GM19468 (cell line): Measurements from ENCODE around the gene CARD19.

Source experiments
- ATAC-seq: cut with Tn5 transposase; IDR thresholded peaks from one replicate; pipeline ENCODE4 v1.9.1; 2021; ENCODE audit warnings: mild to moderate bottlenecking, moderate library complexity, moderate number of reproducible peaks; ENCODE audit not compliant: unreplicated experiment; ENCODE audit errors: extremely low read depth

CARD19 gene

DNA sequence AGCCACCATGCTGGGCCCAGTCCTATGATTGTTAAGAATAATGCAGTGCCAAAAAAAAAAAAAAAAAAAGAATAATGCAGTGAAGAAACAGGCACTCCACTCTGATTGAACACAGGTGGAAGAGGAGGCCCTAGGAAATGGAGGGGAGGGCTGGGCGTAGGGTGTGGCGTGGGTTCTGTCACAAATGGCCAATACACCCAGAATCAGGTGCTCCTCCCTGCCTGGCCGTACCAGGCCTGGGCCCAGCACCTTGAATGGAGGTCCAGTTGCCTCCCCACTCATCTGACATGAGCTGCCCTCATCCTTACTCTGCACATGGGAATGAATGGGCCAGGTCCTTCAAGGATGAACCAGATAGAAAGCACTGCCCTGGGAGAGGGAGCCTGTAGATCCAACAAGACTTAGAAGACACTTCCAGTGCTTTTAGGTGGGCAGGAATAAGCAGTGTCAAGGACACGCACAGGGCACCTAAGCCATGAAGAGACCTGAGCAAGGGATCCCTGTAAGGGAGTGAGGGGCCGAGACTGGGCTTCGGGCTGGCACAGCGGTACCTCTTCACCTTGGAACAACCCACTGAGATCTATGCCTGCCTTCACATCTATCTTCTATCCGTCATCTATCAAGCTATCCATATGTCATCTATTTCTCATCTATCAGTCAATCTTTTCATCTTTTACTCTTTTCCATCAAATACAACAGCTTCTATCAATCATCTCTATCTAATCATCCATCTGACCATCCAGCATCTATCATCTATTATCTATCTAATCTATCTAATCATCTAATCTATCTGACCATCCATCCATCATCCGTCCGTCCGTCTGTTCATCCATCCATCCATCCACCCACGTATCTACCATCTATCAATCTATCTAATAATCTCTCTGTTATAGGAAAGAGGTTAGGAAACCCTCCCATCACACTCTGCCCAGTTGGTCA lies 22.2 kb downstream of the CARD19 start:
- ATAC-seq: no peak

DNA sequence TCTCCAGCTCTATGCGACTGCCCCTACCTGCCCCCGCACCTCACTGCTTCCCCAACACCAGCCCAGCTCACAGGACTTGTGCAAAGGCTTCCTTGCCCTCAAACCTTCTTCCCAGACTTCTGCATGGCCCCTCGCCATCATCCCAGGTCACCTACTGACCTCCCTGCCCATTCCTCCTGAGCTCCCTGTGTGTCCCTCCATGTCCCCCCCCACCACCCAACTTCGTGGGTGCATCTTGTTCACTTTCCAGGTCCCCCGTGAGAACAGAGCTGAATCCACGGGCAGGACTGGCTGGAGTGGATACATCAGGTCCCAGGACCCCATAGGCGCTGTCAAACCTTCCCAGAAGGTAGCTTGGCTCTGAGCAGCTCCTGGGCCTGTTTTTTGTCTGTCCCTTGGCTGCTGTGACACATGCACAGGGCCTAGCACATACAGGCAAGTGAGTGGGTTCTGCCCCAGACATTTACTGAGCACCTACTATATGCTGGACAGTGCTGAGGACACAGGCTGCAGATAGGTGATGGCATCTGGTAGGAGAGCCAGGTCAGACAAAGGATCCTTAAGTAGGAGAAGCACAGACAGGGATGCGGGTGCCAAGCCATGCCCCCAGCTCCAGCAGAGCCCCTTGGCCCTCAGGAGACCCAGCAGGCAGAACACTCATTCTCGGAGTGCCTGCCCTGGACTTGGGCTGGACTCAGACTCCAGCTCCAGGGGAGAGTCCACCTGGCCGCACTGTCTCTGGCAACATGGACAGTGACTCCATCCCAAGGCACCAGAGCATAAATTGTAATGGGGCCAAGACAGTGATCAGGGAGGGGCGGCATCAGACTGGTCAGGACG lies 23.1 kb downstream of the CARD19 start:
- ATAC-seq: no peak

DNA sequence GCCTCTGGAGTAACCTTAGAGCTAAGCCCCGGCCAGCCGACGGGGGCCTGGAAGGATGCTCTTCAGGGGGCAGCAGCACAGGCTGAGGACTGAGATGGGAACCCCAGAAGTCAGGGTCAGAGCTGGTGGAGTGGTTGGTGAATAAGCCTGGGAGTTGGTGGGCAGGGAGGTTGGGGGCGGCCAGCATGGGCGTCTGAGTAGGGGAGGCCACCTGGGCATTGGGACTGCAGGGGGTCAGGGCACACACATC lies 23.6 kb downstream of the CARD19 start:
- no peak for ATAC-seq

DNA sequence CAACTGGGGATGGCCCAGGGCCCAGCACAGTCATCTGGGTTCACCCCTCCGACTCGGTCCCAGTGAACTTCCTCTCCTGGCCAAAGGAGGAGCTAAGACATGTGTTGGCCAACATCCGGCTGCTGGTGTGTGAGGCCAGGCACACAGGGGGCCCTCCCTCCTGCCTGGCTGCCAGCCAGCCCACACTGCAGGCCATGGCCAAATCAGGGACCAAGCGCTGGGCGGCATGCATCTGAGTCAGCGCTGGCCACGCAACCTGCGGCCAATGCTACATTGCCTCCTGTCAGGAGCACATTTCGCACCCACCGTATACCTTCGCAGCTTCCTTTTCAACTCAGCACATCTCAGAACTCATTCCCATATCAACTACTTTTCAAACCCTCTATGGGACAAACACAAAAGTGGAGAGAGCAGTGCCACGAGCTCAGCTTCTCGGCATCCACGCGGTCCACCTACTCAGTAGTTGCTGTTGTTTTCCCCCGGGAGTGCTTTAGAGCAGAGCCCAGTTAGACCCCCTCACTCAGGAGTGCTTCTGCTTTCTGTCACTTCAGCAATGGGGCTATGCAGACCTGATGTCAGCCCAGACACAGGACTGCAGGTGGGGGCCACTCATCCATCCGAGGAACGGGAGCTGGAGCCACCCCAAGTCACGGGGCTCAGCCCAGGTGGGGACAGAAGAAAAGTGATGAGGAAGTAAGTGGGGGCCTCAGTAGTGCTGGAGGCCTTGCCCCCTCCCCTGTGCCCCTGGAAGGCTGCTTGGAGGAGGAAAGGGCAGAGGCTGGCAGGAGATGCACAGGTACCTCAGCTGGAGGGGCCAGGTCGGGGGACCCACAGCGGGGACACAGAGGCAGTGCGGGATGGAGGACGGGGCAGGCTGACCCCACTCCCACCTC lies 24.2 kb downstream of the CARD19 start:
- ATAC-seq: peak; percentile 96

DNA sequence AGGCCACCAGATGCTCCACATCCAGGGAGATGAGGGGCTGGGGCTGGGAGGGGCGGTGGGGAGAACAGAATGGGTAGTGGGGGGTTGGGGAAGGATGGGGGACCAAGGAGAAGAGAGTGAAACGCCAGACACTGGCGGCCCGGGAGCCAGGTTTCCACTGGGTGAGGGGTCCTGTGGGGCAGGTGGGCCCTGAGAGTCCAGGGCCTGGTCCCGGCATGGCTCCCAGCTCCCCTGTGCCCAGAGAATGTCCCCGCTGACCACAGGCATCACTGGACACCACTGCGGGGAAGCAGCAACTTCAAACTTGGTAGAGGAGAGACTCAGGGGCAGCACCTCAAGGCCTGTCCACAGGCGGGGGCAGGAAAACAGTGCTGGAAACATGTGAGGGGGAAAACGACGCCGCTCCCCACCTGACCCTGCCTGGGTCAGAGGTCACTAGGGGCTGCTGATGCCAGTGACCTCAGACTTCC lies 24.9 kb downstream of the CARD19 start:
- ATAC-seq: no peak

DNA sequence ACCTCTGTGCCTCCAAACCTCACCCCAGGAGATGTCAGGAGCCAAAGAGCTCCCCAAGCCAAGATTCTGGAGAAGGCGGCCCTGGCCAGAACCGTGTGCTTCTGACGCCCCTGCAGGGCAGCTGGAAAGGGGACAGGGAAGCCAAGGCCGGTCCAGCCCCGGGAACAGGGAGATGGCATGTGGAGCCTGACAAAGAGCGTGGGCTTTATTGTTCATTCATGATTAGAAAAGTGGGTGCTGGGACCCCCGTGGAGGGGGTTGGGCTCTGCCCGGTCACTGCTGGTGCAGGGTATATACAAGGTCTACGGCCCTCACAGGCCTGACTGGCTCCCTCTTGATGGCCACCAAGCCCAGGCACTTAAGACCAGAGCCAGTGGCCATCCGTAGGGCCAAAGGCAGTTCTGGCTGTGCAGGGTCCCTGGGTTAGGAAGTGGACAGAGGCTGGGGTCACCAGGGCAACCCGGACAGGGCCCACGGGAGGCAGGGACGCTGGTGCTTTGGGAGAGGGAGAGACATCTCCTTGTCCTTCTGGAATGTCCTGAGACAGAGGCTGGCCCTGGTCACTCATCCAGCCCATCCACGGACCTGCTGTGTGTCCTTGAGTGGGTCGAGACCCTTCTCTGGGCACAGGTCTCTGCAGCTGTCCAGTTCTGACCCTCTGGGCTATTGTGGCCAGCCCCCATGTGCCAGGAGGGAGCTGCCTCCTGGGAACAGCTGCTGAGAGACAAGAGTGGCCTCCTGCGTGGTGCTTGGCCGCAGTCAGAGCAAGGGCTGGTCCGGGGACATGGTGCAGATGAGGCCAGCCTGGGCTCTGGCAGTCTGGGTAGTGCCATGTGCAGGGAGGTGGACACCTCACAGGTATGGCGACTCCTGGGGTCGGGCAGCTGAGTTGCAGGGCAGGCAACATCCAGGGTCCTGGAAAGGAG lies 25.6 kb downstream of the CARD19 start:
- no peak for ATAC-seq

DNA sequence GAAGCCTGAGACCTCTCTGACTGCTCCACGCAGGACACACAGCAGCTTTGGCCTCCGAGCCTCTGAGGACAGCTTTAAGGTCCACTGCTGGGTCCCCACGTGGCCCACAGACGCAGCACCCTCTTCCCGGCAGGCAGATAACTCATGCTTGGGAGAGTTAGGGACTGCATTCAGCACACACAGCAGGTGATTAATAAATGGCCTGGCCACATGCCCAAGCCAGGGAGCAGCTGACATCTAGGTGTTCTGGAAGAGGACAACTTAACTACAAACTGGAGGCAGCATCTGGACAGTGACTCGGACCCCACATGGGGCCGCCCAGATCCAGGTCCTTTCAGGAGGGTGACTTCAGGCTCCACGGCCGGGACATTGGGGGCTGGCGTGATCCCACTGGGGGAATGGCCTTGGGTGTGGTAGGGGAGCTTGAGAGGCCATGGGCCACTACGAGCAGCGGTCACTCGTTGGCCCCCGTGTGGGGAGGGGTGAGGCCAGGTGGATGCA lies 26.8 kb downstream of the CARD19 start:
- ATAC-seq: no peak

DNA sequence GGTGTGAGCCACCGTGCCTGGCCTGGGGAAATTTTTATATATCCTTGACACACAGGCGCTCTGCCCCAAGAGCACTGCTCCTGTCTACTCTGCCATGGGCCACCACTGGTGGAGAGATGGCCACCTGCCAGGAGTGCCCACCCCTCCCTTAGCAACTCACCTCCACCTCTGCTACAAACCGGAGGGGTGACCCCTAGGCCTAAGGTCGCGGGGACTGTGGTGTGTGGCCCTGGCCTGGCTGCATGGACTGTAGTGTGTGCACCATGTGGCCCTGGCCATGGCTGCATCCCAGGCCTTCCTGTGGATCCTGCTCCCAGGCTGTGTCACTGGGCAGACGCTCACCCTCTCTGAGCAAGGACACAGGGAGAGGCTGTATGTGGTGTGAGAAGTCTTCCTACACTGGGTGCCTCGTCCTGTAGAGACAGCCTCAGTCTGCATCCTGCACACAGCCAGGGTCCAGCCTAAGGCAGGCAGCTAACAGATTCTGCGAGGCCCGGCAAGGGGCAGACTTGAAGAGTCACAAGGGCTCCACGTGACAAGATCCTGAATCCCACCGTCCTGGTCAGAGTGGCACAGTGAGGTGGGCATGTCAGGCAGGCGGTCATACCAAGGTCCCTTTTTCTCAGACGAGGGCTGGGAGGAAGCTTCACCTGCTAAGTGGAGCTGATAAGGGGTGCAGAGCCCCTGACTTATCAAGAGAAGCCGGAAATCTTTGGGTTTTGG lies 27.7 kb downstream of the CARD19 start:
- no peak for ATAC-seq

DNA sequence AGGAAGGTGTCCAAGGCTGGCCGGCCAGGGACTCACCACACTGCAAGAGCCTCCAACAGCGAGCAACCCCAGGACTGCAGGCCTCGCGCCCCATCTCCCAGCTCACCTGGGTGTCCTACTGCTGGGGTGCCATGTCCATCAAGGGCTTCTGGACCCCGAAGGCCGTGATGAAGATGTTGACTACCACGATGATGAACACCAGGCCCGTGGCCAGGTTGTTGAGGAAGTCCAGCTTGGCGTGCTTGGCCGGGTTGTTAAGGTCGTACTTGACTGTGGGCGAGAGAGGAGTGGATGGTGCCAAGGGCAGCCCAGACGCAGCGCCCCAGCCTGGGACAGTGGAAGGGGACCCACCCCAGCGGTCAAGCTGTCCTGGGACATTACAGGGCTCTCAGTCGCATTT lies 28.8 kb downstream of the CARD19 start:
- ATAC-seq: no peak

DNA sequence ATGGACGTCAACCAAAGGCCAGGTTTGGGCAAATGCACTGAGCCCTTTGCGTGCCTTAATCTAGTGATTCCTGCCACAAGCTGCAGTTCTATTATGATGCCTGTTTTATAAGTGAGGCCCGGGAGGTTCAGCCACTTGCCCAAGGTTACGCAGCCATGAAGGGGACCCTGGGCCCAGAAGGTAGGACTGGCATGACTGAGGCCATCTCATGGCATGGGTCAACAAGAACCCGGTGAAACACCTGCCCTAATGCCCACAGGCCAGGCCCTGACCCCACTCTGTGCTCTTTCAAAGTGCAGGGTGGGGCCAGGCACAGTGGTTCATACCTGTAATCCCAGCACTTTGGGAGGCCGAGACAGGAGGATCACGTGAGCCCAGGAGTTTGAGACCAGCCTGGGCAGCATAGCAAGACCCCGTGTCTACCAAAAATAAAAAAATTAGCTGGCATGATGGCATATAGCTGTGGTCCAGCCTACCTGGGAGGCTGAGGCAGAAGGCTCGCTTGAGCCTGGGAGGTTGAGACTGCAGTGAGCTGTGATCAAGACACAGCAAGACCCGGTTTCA lies 29.4 kb downstream of the CARD19 start:
- ATAC-seq: no peak

DNA sequence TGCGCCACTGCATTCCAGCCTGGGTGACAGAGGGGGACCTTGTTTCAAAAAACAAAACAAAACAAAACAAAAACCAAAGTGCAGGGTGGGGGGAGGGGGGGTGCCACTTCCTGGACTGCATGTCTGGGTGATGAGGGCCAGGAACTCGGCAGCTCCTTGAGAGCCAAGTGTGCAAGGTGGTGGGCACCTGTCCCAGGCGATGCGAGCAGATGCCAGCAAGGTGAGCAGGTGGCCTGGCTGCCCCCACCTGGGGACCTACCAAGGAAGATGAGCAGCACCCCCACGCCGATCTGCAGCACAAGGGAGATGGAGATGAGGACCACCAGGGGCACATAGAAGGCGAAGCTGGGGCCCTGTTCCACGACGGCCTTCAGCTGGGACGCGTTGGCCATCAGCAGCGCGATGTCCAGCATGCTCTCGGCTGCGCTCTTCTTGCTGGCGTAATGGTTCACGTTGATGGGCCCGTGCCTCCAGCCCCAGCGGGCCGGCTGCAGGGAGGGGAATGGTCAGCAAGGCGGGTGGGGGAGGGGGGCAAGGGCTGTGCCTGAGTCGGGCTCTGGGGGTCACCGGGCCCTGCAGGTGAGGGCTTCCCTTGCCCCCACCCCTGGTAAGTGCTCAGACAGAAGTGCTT lies 30.2 kb downstream of the CARD19 start:
- ATAC-seq: no peak

DNA sequence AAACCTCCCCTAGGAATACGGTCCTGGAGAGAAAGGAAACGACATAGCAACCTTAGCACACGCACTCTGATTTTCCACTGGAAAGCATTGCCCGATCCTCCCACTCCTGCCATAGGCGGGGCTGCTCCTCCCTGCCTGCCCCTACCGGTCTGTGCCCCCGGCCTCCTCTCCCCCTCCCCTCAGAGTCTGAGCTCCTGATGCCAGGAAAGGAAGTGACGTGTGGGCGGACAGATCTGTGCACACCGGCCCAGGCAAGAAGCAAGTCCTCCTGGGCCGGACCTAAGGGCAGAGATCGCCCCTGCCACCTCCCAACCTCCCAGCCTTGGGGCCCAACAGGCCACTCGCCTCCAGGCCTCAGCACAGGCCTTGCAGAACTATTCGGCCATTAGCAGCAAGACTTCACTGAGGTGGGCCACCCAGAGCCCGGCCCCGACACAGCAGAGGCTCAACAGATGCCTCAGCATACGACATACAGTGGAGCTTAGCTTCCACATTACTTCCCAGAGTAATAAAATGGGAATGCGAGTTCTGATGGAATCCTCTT lies 30.9 kb downstream of the CARD19 start:
- no peak for ATAC-seq

DNA sequence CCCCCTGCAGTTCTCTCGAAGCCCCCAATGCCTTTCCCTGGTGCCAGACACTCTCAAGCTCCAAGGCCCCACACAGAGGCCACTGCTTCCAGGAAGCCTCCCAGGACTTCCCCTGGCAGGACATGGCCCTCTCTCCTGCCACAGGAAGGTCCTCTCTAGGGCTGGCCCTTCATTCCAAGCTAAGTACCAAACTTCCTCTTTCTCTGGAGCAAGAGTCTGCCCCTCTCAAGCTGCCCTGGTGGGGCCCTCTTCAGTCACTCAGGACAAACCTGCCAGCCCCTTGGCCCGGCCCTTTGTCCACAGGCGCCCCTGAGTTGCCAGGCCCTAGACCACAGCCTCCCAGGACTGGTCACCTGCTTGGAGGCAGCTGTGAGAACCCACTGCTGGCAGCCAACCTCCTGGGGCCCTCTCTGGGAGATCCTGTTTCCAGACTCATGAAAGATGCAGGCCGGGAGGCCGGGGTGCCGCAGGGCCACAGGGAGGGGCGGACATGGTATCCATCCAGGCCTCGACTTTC lies 31.4 kb downstream of the CARD19 start:
- ATAC-seq: no peak

DNA sequence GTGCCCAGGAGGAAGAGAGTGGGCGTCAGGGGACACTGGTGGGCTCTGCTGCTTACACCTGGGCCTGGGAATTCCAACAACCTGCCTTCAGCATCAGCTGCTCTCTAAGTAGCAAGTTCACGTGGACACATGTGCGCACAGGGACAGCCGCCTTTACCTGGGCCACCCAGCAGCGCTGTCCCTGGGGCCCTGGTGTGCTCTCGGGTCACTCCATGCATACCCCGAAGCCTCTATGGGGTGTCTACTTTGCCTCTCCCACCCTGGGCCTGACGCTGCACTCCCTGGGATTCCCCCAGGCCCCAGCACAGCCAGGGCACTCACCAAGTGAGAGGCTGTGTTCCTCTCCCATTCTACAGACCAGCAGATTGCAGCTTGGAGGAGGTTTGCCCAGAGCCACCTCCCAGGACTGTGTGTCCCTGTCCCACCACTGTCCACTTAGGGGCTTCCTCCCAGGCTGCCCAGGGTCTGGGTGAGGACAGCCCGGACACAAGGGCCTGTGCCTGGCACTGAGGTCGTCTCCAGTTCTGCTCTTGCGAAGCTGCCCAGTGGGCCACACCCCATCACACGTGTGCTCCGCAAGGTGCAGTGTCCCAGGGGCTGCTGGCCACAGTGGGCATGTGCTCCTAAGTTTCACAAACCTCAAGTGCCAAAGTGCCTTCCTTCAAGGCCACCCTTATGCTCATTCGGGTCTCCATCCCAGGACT lies 32.1 kb downstream of the CARD19 start:
- no peak for ATAC-seq

DNA sequence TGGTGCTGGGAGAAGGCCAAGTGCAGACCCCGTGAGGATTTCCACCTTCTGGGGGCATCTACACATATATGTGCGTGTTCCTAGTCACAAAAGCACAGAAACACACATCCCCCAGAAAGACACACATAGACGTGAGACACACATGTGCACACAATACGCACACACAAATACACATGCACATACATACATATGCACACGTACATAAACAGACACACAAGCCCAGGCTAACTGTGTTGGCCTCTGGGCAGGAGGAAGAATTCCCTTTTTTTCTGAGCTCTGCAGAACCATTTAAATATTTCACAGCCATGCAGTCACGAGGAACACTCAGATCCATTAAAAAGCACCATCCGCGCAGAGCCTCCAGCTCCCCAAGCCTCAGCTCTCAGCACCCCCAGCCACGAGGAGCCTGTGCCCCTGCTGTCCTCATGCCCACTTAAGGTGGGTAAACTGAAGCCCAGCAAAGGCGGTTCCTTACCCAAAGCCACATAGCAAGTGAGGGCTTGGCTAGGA lies 32.8 kb downstream of the CARD19 start:
- no peak for ATAC-seq

DNA sequence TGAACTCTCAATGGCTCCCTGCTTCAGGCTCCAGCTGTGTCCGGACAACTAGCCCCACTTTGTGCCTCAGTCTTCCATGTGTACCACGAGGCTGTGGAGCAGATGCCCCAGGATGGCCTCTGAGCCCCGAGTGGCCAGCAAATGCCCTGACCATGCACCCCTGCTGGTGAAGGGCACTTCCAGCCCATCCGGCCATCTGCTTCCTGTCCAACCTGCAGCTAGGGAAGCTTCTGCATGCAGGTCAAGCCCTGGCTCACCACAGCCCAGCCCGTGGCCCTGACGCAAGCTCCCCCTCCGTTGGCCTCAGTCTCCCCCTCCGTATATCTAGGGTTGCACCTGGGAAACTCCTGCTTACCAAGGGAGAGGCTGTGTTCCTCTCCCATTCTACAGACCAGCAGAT lies 33.3 kb downstream of the CARD19 start:
- no peak for ATAC-seq
